ENCODE measurements around the gene THSD7A. TPM values are rescaled to one million over a fixed set of nuclear protein-coding genes. Genes with fewer than 3 reads are reported as not detected.

THSD7A gene
- total and polyA plus RNA-seq, 2 of the 8 experiments (the other 6 are each of a cell fraction or from before 2014, with no cell fraction given) = 0.44 to 1.2 TPM

GRCh38 chr7:11779864-11780674 lies 51.9 kb downstream of the THSD7A start (continued):
- no peak for TF ChIP-seq ATF3 (IDR thresholded peaks at IDR 0.05; ENCODE audit: insufficient read depth, low read depth, low read length)
- no peak for TF ChIP-seq MAFK (IDR thresholded peaks at IDR 0.05; ENCODE audit: low read depth, low read length)
- TF ChIP-seq NANOG (IDR thresholded peaks at IDR 0.05; ENCODE audit: insufficient read depth, low read depth, low read length, poor library complexity, severe bottlenecking) = no peak
- no peak for TF ChIP-seq SP1 (IDR thresholded peaks at IDR 0.05; ENCODE audit: low read depth, low read length)
- TF ChIP-seq TEAD4 (IDR thresholded peaks at IDR 0.05; ENCODE audit: low read depth, low read length) = no peak
- no peak for TF ChIP-seq TBP (IDR thresholded peaks at IDR 0.05; ENCODE audit: low read depth, low read length)

Data from H1 (cell line).